HEK293 (cell line): ENCODE results near the gene PIP5KL1.

Experiments used
- CTCF ChIA-PET: fragments of 350-600 bp; formaldehyde crosslinking; extraction: SDS; loops from one replicate; lab custom pipeline; 2021; ENCODE audit warnings: antibody characterized with exemption; lab: Yijun Ruan, JAX
- POLR2A ChIA-PET: fragments of 300-600 bp; formaldehyde crosslinking; extraction: SDS; loops from one replicate; lab custom pipeline; 2020; ENCODE audit warnings: antibody characterized with exemption, inconsistent platforms; lab: Yijun Ruan, JAX
- H3K27ac ChIP-seq: fragments of 200-500 bp; sonication (Bioruptor generic); 2 replicates; pipeline ENCODE4 v1.5.1; 2014; ENCODE audit warnings: low read depth, low read length, control low read depth, inconsistent platforms; ENCODE audit errors: extremely low read depth
- H3K36me3 ChIP-seq, 2 experiments: fragments of 200-500 bp in 1 of 2; sonication (Bioruptor generic) in 1 of 2; 1 replicate in 1 of 2; 2 replicates in 1 of 2; pipeline ENCODE4 v1.5.1; 2014 to 2017; ENCODE audit warnings: inconsistent platforms in 2 of 2, low read length in 2 of 2; ENCODE audit not compliant: control insufficient read depth in 2 of 2, insufficient read depth in 1 of 2
- H3K4me1 ChIP-seq: fragments of 200-500 bp; sonication (Bioruptor generic); 2 replicates; pipeline ENCODE4 v1.5.1; 2014; ENCODE audit warnings: mild to moderate bottlenecking, low read length, inconsistent platforms; ENCODE audit not compliant: control insufficient read depth, insufficient read depth
- H3K4me3 ChIP-seq: 2 replicates; pipeline ENCODE4 v1.5.1; 2011; ENCODE audit warnings: low read depth, mild to moderate bottlenecking, control low read depth, low read length, moderate library complexity
- H3K9me3 ChIP-seq: fragments of 200-500 bp; sonication (Bioruptor generic); 2 replicates; pipeline ENCODE4 v1.5.1; 2014; ENCODE audit warnings: low read depth, low read length, inconsistent platforms; ENCODE audit not compliant: control insufficient read depth, insufficient read depth
- BCL11A ChIP-seq: fragments of 450-650 bp; formaldehyde crosslinking; IDR thresholded peaks from 2 replicates; pipeline ENCODE4 v1.5.1; 2016; ENCODE audit warnings: low read depth, missing biosample characterization, missing genetic modification characterization
- EGR2 ChIP-seq: fragments of 450-650 bp; formaldehyde crosslinking; IDR thresholded peaks from 2 replicates; pipeline ENCODE4 v1.5.1; 2016; ENCODE audit warnings: low read depth, missing biosample characterization, missing genetic modification characterization
- FEZF1 ChIP-seq: fragments of 450-650 bp; formaldehyde crosslinking; IDR thresholded peaks from 2 replicates; pipeline ENCODE4 v1.5.1; 2016; ENCODE audit warnings: missing biosample characterization, missing genetic modification characterization
- GLIS1 ChIP-seq: fragments of 450-650 bp; formaldehyde crosslinking; IDR thresholded peaks from 2 replicates; pipeline ENCODE4 v1.5.1; 2016; ENCODE audit warnings: missing biosample characterization, missing genetic modification characterization
- GLIS2 ChIP-seq: fragments of 450-650 bp; formaldehyde crosslinking; IDR thresholded peaks from 2 replicates; pipeline ENCODE4 v1.5.1; 2016; ENCODE audit warnings: missing biosample characterization, missing genetic modification characterization
- IKZF3 ChIP-seq: fragments of 450-650 bp; IDR thresholded peaks from 2 replicates; pipeline ENCODE4 v1.5.0; 2018; ENCODE audit warnings: missing biosample characterization, mild to moderate bottlenecking, missing genetic modification characterization, moderate library complexity
- MYNN ChIP-seq: fragments of 450-650 bp; formaldehyde crosslinking; IDR thresholded peaks from 2 replicates; pipeline ENCODE4 v1.5.1; 2016; ENCODE audit warnings: missing biosample characterization, missing genetic modification characterization, borderline replicate concordance
- SP2 ChIP-seq: fragments of 450-650 bp; formaldehyde crosslinking; IDR thresholded peaks from 2 replicates; pipeline ENCODE4 v1.5.1; 2016; ENCODE audit warnings: missing biosample characterization, missing genetic modification characterization
- SP7 ChIP-seq: fragments of 450-650 bp; formaldehyde crosslinking; IDR thresholded peaks from 2 replicates; pipeline ENCODE4 v1.5.1; 2016; ENCODE audit warnings: missing biosample characterization, missing genetic modification characterization
- ZBTB48 ChIP-seq: fragments of 450-650 bp; formaldehyde crosslinking; IDR thresholded peaks from 2 replicates; pipeline ENCODE4 v1.5.1; 2016; ENCODE audit warnings: missing biosample characterization, missing genetic modification characterization
- ZBTB7A ChIP-seq: fragments of 450-650 bp; formaldehyde crosslinking; IDR thresholded peaks from 2 replicates; pipeline ENCODE4 v1.5.1; 2016; ENCODE audit warnings: low read depth, missing biosample characterization, missing genetic modification characterization
- ZEB2 ChIP-seq: fragments of 450-650 bp; formaldehyde crosslinking; IDR thresholded peaks from 2 replicates; pipeline ENCODE4 v1.5.1; 2016; ENCODE audit warnings: missing biosample characterization, missing genetic modification characterization
- ZFHX2 ChIP-seq: fragments of 450-650 bp; formaldehyde crosslinking; conservative IDR thresholded peaks from 2 replicates; pipeline ENCODE4 v1.5.1; 2016; ENCODE audit warnings: missing biosample characterization, missing genetic modification characterization
- ZFP3 ChIP-seq: fragments of 450-650 bp; formaldehyde crosslinking; IDR thresholded peaks from 2 replicates; pipeline ENCODE4 v1.5.1; 2016; ENCODE audit warnings: low read depth, missing biosample characterization, missing genetic modification characterization
- ZNF138 ChIP-seq: fragments of 450-650 bp; formaldehyde crosslinking; IDR thresholded peaks from 2 replicates; pipeline ENCODE4 v1.5.1; 2016; ENCODE audit warnings: missing biosample characterization, missing genetic modification characterization, borderline replicate concordance
- ZNF157 ChIP-seq: fragments of 450-650 bp; formaldehyde crosslinking; IDR thresholded peaks from 2 replicates; pipeline ENCODE4 v1.5.1; 2016; ENCODE audit warnings: missing biosample characterization, missing genetic modification characterization
- ZNF169 ChIP-seq: fragments of 450-650 bp; formaldehyde crosslinking; IDR thresholded peaks from 2 replicates; pipeline ENCODE4 v1.5.1; 2016; ENCODE audit warnings: missing biosample characterization, missing genetic modification characterization
- ZNF211 ChIP-seq: fragments of 450-650 bp; formaldehyde crosslinking; IDR thresholded peaks from 2 replicates; pipeline ENCODE4 v1.5.1; 2016; ENCODE audit warnings: low read depth, missing biosample characterization, missing genetic modification characterization
- ZNF223 ChIP-seq: fragments of 450-650 bp; formaldehyde crosslinking; IDR thresholded peaks from 2 replicates; pipeline ENCODE4 v1.5.1; 2016; ENCODE audit warnings: missing biosample characterization, missing genetic modification characterization
- ZNF335 ChIP-seq: fragments of 450-650 bp; formaldehyde crosslinking; conservative IDR thresholded peaks from 2 replicates; pipeline ENCODE4 v1.5.1; 2016; ENCODE audit warnings: missing biosample characterization, missing genetic modification characterization
- ZNF510 ChIP-seq: fragments of 450-650 bp; formaldehyde crosslinking; IDR thresholded peaks from 2 replicates; pipeline ENCODE4 v1.5.1; 2018; ENCODE audit warnings: mild to moderate bottlenecking, missing genetic modification characterization, missing biosample characterization; ENCODE audit not compliant: insufficient replicate concordance
- ZNF530 ChIP-seq: fragments of 450-650 bp; formaldehyde crosslinking; IDR thresholded peaks from 2 replicates; pipeline ENCODE4 v1.5.1; 2016; ENCODE audit warnings: low read depth, missing biosample characterization, missing genetic modification characterization
- ZNF558 ChIP-seq: fragments of 450-650 bp; formaldehyde crosslinking; IDR thresholded peaks from 2 replicates; pipeline ENCODE4 v1.5.1; 2016; ENCODE audit warnings: missing biosample characterization, missing genetic modification characterization
- ZNF561 ChIP-seq: fragments of 450-650 bp; IDR thresholded peaks from 2 replicates; pipeline ENCODE4 v1.5.1; 2018; ENCODE audit warnings: missing biosample characterization, missing genetic modification characterization, borderline replicate concordance
- ZNF610 ChIP-seq: fragments of 450-650 bp; formaldehyde crosslinking; IDR thresholded peaks from 2 replicates; pipeline ENCODE4 v1.5.1; 2016; ENCODE audit warnings: missing biosample characterization, missing genetic modification characterization, borderline replicate concordance
- ZNF791 ChIP-seq: fragments of 450-650 bp; formaldehyde crosslinking; IDR thresholded peaks from 2 replicates; pipeline ENCODE4 v1.5.1; 2016; ENCODE audit warnings: missing biosample characterization, missing genetic modification characterization
- TF ChIP-seq, protein P1 (sequence below): fragments of 450-650 bp; formaldehyde crosslinking; IDR thresholded peaks from 2 replicates; pipeline ENCODE4 v1.5.1; 2017; ENCODE audit warnings: missing biosample characterization, missing genetic modification characterization
- TF ChIP-seq, protein P2 (sequence below): fragments of 450-650 bp; formaldehyde crosslinking; IDR thresholded peaks from 2 replicates; pipeline ENCODE4 v1.5.1; 2016; ENCODE audit warnings: missing biosample characterization, missing genetic modification characterization
- TF ChIP-seq, protein P3 (sequence below): fragments of 450-650 bp; formaldehyde crosslinking; IDR thresholded peaks from 2 replicates; pipeline ENCODE4 v1.5.1; 2016; ENCODE audit warnings: missing biosample characterization, missing genetic modification characterization
- TF ChIP-seq, protein P4 (sequence below): fragments of 450-650 bp; formaldehyde crosslinking; IDR thresholded peaks from 2 replicates; pipeline ENCODE4 v1.5.1; 2016; ENCODE audit warnings: missing biosample characterization, missing genetic modification characterization

The PIP5KL1 gene

DNA sequence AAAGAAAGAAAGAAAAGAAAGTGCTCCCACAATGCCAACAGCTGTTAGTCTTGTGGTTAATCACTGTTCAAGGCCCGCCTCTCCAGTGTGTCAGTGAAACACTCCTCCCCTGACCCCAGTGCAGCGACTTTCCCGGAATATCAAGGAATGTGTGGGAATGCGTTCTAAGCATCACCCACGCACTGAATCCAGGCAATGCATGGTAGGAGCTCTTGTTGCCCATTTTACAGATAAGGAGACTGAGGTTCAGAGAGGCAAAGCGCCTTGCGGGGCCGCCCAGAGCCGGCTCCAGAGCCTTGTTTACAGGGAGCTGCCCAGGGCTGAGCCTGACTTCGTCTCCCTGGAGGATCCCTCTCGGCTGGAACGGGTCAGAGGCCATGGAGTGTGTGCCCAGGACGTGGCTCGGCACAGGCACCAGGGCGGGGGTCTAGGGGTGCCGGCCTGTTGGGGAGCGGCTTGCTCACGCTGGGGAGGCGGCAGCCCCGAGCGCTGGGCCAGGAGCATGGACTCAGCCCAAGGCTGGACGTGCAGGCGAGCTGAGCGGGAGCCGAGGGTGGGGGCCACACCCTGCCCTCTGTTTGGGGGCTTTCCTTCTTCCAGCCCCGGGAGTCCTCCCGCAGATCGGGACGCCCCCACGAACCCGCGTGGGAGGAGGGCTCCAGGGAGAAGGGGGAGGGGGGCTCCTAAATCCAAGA, 32.0 kb downstream of the PIP5KL1 start:
- H3K4me3 ChIP-seq, result peak overlapping the region; percentile 86
- POLR2A ChIA-PET, result interaction anchor here (0.6 to 2.0 kb wide), 5 partner anchors 9 to 1128 kb away, joined by 3 to 9 read pairs (median 4); partner anchors contain the start of genes LRSAM1, RPL12 and ST6GALNAC4
- H3K9me3 ChIP-seq, result no peaks in the 10 kb centered on the region
- CTCF ChIA-PET, result interaction anchor here (0.6 to 0.9 kb wide), 5 partner anchors 8 to 111 kb away, joined by 3 to 5 read pairs (median 3); no protein-coding TSS in a partner anchor
- H3K36me3 ChIP-seq, result peaks cover 0 to 33% of the 10 kb centered on the region in 2 experiments; a peak in 1 of 3 replicates
- H3K27ac ChIP-seq, result peak overlapping the region; percentile 78; the same call in 1 of the 2 replicates
- no peaks in the 10 kb centered on the region for H3K4me1 ChIP-seq
- TF ChIP-seq ZNF561 (tag by site-specific recombination), result 0 out of 2 replicates have a peak, but pooled peaks have one; percentile 11
- TF ChIP-seq ZNF169 (tag by site-specific recombination), result no peak
- no peak for TF ChIP-seq ZNF510 (tag by site-specific recombination)
- TF ChIP-seq FEZF1 (tag by site-specific recombination), result no peak
- no peak for TF ChIP-seq BCL11A (tag by site-specific recombination)
- TF ChIP-seq GLIS1 (tag by site-specific recombination), result no peak
- peak; percentile 63 for TF ChIP-seq EGR2 (tag by site-specific recombination)
- TF ChIP-seq ZBTB7A (tag by site-specific recombination), result no peak
- no peak for TF ChIP-seq MYNN (tag by site-specific recombination)
- no peak for TF ChIP-seq ZNF558 (tag by site-specific recombination)
- TF ChIP-seq, protein P1, sequence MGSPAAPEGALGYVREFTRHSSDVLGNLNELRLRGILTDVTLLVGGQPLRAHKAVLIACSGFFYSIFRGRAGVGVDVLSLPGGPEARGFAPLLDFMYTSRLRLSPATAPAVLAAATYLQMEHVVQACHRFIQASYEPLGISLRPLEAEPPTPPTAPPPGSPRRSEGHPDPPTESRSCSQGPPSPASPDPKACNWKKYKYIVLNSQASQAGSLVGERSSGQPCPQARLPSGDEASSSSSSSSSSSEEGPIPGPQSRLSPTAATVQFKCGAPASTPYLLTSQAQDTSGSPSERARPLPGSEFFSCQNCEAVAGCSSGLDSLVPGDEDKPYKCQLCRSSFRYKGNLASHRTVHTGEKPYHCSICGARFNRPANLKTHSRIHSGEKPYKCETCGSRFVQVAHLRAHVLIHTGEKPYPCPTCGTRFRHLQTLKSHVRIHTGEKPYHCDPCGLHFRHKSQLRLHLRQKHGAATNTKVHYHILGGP (tag by site-specific recombination), result no peak
- TF ChIP-seq ZFHX2 (tag by site-specific recombination), result peak; percentile 54
- 0 out of 2 replicates have a peak, but pooled peaks have one; percentile 33 for TF ChIP-seq SP7 (tag by site-specific recombination)
- no peak for TF ChIP-seq ZNF610
- 0 out of 2 replicates have a peak, but pooled peaks have one; percentile 33 for TF ChIP-seq ZEB2 (tag by site-specific recombination)
- TF ChIP-seq ZNF791 (tag by site-specific recombination), result no peak
- TF ChIP-seq SP2, result no peak
- TF ChIP-seq, protein P2, sequence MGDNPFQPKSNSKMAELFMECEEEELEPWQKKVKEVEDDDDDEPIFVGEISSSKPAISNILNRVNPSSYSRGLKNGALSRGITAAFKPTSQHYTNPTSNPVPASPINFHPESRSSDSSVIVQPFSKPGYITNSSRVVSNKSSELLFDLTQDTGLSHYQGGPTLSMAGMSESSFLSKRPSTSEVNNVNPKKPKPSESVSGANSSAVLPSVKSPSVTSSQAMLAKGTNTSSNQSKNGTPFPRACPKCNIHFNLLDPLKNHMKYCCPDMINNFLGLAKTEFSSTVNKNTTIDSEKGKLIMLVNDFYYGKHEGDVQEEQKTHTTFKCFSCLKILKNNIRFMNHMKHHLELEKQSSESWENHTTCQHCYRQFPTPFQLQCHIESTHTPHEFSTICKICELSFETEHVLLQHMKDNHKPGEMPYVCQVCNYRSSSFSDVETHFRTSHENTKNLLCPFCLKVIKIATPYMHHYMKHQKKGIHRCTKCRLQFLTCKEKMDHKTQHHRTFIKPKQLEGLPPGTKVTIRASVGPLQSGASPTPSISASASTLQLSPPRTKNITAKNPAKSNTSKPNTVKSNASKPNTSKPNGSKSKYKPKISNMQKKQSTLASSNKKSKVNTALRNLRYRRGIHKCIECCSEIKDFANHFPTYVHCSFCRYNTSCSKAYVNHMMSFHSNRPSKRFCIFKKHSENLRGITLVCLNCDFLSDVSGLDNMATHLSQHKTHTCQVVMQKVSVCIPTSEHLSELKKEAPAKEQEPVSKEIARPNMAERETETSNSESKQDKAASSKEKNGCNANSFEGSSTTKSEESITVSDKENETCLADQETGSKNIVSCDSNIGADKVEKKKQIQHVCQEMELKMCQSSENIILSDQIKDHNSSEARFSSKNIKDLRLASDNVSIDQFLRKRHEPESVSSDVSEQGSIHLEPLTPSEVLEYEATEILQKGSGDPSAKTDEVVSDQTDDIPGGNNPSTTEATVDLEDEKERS (tag by site-specific recombination), result no peak
- TF ChIP-seq, protein P3, sequence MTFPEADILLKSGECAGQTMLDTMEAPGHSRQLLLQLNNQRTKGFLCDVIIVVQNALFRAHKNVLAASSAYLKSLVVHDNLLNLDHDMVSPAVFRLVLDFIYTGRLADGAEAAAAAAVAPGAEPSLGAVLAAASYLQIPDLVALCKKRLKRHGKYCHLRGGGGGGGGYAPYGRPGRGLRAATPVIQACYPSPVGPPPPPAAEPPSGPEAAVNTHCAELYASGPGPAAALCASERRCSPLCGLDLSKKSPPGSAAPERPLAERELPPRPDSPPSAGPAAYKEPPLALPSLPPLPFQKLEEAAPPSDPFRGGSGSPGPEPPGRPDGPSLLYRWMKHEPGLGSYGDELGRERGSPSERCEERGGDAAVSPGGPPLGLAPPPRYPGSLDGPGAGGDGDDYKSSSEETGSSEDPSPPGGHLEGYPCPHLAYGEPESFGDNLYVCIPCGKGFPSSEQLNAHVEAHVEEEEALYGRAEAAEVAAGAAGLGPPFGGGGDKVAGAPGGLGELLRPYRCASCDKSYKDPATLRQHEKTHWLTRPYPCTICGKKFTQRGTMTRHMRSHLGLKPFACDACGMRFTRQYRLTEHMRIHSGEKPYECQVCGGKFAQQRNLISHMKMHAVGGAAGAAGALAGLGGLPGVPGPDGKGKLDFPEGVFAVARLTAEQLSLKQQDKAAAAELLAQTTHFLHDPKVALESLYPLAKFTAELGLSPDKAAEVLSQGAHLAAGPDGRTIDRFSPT, result peak; percentile 26; the same call in 1 of the 2 replicates
- no peak for TF ChIP-seq ZNF138
- peak; percentile 11; the same call in 1 of the 2 replicates for TF ChIP-seq IKZF3 (tag by site-specific recombination)
- TF ChIP-seq ZFP3 (tag by site-specific recombination), result peak; percentile 54; the same call in 1 of the 2 replicates
- TF ChIP-seq ZNF335 (tag by site-specific recombination), result peak; percentile 88
- TF ChIP-seq GLIS2 (tag by site-specific recombination), result peak; percentile 97; the same call in 1 of the 2 replicates
- no peak for TF ChIP-seq ZNF211
- TF ChIP-seq ZBTB48 (tag by site-specific recombination), result no peak
- TF ChIP-seq ZNF157 (tag by site-specific recombination), result no peak
- TF ChIP-seq, protein P4, sequence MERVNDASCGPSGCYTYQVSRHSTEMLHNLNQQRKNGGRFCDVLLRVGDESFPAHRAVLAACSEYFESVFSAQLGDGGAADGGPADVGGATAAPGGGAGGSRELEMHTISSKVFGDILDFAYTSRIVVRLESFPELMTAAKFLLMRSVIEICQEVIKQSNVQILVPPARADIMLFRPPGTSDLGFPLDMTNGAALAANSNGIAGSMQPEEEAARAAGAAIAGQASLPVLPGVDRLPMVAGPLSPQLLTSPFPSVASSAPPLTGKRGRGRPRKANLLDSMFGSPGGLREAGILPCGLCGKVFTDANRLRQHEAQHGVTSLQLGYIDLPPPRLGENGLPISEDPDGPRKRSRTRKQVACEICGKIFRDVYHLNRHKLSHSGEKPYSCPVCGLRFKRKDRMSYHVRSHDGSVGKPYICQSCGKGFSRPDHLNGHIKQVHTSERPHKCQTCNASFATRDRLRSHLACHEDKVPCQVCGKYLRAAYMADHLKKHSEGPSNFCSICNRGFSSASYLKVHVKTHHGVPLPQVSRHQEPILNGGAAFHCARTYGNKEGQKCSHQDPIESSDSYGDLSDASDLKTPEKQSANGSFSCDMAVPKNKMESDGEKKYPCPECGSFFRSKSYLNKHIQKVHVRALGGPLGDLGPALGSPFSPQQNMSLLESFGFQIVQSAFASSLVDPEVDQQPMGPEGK (tag by site-specific recombination), result peak; percentile 93
- 0 out of 2 replicates have a peak, but pooled peaks have one; percentile 33 for TF ChIP-seq ZNF223 (tag by site-specific recombination)
- TF ChIP-seq ZNF530 (tag by site-specific recombination), result no peak
